GM21576 (cell line): Measurements from ENCODE around the gene PAIP1.
"Not testable (repeated sequence)": the region's sequence is repeated elsewhere in the genome, so short reads cannot be mapped to it uniquely, and the experiment has no call there.

Source experiments
- ATAC-seq: cut with Tn5 transposase; IDR thresholded peaks from one replicate; pipeline ENCODE4 v1.9.1; 2021; ENCODE audit warnings: mild to moderate bottlenecking, moderate library complexity; ENCODE audit not compliant: unreplicated experiment

Gene PAIP1, protein sequence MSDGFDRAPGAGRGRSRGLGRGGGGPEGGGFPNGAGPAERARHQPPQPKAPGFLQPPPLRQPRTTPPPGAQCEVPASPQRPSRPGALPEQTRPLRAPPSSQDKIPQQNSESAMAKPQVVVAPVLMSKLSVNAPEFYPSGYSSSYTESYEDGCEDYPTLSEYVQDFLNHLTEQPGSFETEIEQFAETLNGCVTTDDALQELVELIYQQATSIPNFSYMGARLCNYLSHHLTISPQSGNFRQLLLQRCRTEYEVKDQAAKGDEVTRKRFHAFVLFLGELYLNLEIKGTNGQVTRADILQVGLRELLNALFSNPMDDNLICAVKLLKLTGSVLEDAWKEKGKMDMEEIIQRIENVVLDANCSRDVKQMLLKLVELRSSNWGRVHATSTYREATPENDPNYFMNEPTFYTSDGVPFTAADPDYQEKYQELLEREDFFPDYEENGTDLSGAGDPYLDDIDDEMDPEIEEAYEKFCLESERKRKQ

DNA sequence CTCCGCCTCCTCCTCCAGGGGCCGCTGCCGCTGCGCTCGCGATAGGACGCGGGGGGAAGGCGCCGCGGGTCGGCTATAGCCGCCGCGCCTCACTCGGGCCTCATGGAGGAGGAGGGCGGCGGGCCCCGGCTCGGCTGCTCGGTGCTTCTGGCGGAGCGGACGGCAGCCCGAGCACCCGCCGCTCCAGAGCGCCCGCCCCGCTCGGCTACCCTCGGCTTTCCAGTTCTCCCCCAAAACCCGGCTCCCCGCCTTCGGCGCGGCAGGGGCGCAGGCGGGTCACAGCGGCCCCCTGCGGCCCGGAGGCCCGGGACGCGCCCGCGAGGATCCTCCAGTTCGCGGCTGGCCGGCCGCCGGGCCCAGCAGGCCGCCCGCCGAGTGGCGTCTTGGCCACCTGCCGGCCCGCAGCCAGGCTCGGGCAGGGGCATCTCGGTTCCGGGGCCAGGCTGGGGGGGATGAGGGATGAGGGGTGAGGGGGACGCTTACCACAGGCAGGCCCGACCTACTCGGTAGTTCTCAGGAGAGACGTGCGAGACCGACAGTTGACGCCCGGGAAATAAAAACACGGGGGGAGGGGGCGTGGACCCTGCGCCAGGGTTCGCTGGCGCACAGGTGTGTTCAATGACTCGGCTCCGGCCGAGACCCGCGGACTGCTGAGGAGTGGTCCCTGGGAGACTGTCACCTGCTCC is at the start of gene PAIP1:
Gene PAIP1, minus strand, starts transcription at position 221 of the 686 bp plus-strand sequence. CDS start 231 bp downstream, outside the sequence.
- peak; percentile 73 for ATAC-seq

DNA sequence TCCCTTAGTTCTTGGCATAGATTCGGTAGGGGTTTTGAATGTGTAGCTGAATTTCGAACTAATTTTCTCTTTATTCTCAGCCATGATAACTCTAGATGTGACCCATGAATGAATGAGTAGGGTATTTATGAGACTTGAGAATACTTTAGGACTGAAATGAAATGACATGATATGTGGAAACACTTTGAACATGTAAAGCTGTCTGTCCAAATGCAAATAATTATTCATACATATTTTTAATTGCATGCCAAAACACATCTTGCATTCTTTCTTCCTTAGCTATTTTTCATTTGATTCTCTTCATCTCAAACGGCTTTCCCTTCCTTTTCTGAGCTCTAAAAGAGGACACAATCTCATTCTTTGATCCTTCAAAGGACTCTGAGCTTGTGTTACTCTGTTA is 49.5 kb upstream of the PAIP1 start:
- no peak for ATAC-seq

DNA sequence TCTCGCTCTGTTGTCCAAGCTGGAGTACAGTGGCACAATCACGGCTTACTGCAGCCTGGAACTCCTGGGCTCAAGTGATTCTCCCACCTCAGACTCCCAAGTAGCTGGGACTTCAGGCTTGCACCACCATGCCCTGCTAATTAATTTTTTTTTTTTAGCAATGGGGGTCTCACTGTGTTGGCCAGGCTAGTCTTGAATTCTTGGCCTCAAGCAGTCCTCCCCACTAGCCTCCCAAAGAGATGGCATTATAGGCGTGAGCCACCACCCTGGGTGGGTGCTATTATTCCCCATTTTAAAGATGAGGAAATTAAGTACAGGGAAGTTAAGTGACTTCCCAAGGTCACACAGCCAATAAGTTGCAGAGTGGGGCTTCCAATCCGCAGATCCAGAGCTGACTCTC is 47.8 kb upstream of the PAIP1 start:
- no peak for ATAC-seq

DNA sequence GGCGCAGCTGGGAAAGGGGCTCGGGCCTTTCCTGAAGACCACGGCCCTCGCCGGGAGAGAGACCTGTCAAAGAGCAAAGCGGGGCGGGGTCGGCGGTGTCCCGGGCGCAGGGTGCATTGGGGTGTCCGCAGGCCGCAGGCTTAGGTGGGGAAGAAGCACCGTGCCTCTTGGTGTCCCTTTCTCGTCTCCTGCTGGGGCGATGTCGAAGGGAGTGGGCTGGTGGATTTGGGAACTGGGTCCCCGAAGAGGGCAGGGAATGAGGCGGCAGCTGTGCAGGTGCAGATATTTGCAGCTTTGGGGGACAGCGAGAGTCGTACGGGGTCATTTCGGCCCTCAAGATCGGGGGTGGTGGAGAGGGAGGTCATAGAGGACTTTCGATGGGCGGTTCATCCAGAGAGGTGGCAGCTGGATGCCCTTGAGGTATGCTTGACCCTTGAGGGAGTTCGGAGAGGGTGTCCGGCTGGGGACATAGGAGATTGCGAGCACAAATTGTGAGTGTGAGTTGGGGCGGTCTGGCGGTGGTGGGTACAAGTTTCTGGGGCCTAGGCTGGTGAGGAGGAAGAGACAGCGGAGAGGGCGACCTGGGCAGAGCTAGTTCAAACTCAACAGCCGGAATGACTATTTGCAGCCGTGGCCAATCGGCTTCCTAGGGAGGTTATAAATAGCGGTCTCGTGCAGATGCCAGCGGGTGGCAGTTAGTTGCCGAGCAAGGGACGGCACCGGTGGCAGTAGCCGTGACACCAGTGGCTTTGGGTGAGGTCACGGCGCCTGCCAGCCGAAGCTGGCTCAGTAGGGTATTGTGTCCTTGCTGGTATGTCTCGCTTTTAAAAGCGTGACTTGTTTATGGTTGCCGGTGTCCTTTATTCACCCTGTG is 46.7 kb upstream of the PAIP1 start:
- ATAC-seq: peak; percentile 60

DNA sequence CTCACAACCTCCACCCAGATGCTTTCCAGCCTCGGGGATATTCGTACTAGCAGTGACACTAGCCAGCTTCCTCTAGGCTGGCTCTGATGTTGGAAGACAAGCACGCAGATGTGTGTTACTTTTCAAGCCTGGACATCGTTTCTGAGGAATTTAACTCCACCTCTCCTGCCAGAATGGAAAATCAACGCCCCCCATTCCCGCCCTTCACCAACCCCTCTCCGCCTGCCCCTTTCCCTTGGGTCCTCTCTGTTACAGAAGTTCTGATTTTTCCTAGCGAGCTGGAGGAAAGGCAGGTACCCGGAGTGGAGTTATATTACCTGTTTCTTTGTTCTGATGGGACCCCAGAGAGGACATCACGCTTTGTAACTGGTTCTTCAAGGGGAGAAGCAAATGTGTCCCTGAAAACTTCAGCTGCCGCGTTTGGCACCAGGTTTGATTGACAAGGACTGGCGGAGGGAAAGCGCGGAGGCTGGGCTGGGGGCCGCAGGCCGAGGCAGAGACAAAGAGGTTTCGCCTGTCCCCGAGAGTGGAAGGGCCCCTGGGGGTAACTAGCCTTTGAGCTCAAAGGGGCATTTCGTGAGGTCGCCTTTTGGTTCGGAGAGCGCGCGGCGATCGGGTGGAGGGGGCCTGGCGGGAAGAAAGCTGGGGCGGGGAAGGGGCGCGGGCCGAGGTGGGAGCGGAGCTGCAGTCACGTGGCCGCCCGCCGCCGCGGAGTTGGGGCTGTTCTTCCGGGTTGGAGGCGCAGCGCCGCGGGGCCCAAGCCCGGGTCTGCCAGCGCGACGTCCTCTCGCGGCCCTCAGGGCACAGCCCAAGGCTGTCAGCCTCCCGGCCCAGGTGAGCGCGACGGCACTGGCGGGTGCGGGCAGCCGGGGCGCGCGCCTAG is 45.8 kb upstream of the PAIP1 start, which contains the start of gene NNT:
Gene NNT, plus strand, starts transcription at position 720 of the 883 bp plus-strand sequence. CDS start 6,016 bp downstream, outside the sequence.
- peak; percentile 72 for ATAC-seq

DNA sequence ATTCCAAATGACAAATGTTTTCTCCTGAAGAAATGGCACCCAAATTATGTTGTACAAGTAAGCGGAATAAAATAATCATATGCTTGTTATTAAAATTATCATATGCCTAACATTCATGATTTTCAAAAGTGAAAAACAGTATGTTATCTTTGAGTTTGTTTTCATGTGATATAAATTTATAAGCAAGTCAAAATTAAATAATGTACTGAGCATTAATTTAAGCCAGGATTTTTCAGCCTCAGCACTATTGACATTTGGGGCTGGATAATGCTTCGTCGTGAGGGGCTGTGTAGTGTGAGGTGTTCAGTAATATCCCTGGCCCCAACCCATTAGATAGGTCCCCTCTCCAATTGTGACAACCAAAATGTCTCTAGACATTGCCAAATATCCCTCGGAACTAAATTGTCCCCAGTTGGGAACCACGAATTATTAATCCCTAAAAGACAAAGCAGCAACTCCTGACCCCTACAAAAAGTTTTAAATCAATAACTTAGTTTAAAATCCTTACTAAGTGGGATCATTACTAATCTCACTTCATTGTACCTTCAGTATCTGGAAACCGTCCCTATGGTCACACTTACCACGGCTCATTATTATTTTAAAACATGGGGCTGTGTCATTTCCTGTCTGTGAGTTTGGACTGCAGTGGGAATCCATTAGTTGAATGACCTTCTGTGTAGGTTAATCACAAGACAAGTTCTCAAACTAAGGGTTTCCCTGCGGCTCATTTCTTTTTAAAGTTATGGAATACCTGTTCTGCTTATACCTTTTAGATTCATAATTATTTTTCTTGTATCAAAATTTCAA is 44.8 kb upstream of the PAIP1 start:
- peak; percentile 29 for ATAC-seq

DNA sequence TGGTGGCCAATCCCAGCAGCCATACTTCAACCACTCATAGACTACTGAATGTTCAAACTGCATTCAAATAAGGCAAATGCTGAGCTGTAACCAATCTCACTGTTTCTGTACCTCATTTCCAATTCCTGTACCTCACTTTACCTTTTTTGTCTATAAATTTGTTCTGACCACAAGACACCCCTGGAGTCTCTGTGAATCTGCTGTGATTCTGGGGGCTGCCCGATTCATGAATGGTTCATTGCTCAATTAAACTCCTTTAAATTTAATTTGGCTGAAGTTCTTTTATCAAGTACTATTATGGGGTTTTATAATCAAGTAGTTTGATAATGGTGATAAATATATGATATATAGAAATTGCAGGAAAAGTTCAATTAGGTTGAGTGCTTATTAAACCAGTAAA is 42.0 kb upstream of the PAIP1 start:
- ATAC-seq: not testable (repeated sequence)

DNA sequence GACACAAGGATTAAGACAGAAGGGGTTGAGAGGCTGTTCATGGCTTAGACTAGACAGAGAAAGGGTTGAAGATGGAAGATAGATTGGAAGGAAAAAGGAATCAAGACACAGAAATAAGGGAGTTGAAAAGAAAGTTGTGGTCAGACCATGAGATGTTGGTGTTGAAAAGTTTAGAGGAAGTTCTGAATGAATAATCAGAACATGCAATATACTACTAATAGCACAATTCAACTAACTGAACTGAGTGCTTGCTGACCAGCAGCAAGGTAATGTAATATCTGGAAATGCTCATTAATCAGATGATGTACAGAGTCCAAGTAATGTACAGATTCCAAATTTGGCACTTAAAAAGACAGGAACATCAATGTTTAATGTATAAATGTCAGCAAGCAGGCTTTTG is 35.5 kb upstream of the PAIP1 start:
- ATAC-seq: no peak

DNA sequence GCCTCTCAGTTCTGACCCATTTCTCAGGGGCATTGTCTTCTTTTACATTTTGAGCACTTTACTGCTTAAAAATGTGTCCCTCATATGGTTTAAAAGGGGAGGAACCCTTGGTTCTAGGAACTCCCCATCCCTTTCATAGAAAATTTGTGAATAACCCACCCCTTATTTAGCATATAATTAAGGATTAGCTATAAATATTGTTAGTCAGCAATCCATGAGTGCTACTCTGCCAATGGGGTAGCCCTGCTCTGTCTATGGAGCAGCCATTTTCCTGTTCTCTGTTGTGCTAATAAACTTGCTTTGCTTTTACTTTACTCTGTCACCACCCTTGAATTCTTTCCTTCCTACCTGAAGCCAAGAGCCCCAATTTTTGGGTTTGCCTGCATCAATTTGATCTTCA is 33.8 kb upstream of the PAIP1 start:
- no peak for ATAC-seq

DNA sequence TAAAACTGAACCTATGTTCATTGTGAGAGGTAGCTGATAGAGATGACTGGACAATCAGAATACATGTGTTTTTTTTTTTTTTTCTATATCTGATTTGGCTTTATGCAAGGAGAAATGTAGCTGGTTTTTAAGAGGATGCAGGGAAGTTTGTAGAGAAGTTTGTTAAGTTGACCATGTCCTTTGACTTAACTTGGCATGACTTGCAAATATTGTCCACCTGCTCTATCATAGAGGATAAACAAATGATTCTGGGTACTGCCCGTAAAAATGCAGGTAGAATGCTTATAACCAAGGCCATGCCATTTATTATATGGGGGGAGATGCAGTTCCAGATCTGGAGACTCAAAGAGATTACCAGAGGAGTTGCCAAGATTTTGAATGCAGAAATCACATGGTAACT is 32.4 kb upstream of the PAIP1 start:
- no peak for ATAC-seq

DNA sequence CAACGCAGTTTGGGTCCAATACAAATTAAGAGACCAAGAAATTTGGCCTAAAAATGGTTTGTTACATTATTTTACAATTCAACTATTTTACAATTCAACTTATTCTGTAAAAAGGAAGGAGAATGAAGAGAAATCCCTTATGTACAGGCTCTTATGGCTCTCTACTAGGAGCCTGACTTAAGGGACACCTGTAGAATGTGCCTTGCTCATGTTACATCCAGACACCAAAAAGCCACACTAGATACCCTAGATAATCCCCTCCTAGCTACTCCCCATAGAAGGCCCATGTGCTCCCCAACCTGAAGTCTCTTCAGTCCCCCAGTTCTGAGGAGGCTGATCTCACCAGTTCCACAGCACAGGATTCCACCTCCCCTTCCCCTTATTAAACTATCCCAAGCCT is 32.0 kb upstream of the PAIP1 start:
- ATAC-seq: no peak

DNA sequence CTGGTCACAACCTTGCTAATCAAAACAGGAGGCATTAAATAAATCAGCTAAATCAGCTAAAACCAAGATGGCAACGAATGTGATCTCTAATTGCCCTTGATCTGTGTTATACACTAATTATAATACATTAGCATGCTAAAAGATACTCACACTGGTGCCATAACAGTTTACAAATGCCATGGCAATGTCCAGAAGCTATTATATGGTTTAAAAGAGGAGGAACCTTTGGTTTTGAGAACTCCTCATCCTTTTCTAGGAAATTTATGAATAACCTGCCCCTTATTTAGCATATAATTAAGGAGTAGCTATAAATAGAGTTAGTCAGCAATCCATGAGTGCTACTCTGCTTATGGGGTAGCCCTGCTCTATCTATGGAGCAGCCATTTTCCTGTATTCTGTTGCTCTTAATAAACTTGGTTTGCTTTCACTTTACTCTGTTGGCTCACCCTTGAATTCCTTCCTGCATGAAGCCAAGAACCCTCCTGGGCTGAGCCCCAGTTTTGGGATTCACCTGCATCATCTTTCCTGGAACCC is 27.4 kb upstream of the PAIP1 start:
- no peak for ATAC-seq

DNA sequence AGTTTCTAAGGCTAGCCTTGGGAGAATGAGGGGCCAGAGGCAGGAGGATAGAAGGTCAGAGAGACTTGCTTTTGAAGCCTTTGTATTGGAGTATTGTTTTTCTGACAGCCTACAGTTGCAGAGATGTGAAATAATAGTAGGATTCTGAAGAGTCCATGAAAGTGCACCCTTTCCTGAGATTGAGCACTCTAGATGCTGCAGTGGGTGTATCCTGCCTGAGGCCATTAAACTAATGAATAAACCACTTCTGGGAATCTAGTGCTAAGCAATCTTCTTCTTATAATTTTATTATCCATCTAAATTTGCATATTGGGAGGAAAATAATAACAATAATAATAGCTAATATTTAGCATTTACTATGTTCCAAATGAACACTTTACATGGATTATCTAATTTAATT is 26.8 kb upstream of the PAIP1 start:
- ATAC-seq: no peak

DNA sequence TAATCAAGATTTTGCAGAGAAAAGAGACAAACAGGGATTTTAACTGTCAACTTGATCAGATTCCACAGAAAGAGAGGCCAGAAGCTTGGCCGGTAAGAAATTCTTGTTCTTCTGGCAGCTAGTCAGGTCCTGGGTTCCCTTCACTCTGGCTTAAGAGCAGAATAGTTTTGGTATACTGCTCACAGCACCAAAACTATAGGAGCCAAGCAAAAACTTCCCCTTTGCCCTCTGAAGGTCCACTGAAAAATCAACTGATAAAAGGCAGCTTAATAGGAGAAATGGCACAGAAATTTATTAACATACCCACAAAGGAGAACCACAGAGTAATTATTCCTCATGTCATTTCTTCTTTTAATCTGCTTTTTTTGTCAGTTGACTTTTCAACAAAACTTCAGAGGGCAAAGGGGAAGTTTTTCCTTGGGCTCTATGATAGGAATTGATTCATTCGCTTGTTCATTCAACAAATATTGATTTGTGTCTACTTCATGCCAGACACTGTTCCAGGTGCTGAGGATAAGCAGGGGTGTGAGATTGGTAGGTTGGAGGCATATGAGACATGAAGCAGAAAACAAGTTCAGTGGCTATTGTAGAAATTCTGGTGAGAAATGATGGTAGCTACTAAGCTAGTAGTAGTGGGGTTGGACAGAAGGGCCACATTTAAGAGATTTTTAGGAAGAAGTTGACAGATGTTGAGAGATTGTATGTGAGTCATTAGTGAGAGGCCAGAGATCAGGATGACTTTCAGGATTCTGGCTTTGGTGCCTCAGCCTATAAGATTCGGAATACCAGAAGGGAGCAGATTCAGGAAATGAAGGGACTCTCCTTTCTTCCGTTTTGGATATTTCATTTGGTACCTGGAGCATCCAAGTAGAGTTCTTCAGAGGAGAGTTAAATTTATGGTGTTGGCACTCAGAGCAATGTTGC is 25.5 kb upstream of the PAIP1 start:
- ATAC-seq: no peak

DNA sequence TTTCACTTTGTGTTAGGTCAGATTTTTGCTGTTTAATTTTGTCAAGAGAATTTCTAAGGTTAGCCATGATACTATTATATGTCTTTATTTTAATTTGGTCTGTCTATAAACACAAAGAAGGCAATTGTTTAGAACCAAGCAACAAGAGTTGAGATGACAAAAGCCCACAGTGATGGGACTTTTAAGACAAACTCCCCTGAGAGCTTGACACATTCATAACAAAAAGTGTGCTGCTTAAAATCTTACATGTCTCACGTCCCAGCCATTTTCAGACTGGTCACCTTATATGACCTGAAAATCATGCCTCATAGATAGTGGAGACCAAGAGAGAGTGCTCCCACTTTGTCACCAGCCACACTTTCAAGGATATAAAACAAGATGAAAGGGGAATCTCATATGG is 24.5 kb upstream of the PAIP1 start:
- ATAC-seq: no peak

DNA sequence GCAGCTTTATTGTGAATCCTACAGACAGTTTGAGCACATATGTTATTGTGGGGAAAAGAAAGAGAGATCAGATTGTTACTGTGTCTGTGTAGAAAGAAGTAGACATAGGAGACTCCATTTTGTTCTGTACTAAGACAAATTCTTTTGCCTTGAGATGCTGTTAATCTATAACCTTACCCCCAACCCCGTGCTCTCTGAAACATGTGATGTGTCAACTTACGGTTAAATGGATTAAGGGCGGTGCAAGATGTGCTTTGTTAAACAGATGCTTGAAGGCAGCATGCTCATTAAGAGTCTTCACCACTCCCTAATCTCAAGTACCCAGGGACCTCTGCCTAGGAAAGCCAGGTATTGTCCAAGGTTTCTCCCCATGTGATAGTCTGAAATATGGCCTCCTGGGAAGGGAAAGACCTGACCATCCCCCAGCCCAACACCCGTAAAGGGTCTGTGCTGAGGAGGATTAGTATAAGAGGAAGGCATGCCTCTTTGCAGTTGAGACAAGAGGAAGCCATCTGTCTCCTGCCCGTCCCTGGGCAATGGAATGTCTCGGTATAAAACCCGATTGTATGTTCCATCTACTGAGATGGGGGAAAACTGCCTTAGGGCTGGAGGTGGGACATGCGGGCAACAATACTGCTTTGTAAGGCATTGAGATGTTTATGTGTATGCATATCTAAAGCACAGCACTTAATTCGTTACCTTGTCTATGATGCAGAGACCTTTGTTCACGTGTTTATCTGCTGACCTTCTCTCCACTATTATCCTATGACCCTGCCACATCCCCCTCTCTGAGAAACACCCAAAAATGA is 23.7 kb upstream of the PAIP1 start:
- ATAC-seq: not testable (repeated sequence)

DNA sequence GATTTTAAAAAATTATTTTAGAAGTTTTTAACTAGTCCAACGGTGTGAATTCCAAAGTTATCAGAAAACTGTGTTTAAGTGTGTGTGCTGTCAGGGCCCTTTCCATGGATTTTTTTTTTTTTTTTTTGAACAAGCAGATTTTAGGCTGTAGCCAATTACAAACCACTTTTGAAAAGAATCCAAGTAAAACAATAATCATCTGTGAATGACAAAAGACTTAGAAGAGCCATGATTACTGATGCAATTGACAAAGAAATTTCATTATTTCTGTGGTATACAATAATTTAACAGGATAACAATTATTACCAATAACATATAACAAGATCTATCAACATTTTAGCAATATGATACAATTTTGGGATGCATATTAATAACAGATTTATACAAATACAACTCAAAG is 16.2 kb upstream of the PAIP1 start:
- no peak for ATAC-seq
